Measurements from ENCODE around the gene CHGA.

The CHGA gene

GRCh38 chr14:92929689-92930608 is 7.0 kb downstream of the CHGA start:
- DNase-seq (ENCODE audit: low read depth in 3 of 3): no peak

GRCh38 chr14:92930737-92931602 is 8.0 kb downstream of the CHGA start:
- DNase-seq (ENCODE audit: low read depth in 3 of 3): no peak

GRCh38 chr14:92931681-92932447 is 8.9 kb downstream of the CHGA start:
- no peak for DNase-seq (ENCODE audit: low read depth in 3 of 3)

- no peak for DNase-seq (ENCODE audit: low read depth in 3 of 3)
These were observed 9.8 kb downstream of the CHGA start for GRCh38 chr14:92932448-92933395.

- DNase-seq (ENCODE audit: low read depth in 3 of 3): no peak
These were observed 10.5 kb downstream of the CHGA start for GRCh38 chr14:92933481-92933880.

GRCh38 chr14:92934196-92935085 is 11.5 kb downstream of the CHGA start:
- no peak for DNase-seq (ENCODE audit: low read depth in 3 of 3)

GRCh38 chr14:92935446-92935845 is 12.5 kb downstream of the CHGA start:
- no peak for DNase-seq (ENCODE audit: low read depth in 3 of 3)

DNA sequence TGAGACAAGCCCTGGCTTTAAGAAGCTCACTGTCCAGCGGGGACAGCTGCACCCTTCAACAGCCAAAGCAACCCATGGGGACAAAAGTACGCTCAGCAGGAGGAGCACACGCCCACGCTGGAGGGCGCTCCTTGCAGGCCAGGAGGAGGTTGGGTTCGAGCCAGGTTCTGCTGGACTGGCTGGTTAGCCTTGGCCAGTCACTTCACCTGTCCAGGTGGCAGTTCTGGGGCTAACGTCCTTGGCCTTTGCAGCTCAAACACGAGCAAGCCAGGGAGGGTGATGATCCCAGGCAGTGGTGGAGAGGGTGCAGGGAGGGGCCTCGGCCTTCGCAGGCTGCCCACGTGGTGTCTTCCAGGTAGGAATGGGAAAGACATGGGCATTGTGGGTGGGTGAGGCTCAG is 13.1 kb downstream of the CHGA start:
- no peak for DNase-seq (ENCODE audit: low read depth in 3 of 3)

DNA sequence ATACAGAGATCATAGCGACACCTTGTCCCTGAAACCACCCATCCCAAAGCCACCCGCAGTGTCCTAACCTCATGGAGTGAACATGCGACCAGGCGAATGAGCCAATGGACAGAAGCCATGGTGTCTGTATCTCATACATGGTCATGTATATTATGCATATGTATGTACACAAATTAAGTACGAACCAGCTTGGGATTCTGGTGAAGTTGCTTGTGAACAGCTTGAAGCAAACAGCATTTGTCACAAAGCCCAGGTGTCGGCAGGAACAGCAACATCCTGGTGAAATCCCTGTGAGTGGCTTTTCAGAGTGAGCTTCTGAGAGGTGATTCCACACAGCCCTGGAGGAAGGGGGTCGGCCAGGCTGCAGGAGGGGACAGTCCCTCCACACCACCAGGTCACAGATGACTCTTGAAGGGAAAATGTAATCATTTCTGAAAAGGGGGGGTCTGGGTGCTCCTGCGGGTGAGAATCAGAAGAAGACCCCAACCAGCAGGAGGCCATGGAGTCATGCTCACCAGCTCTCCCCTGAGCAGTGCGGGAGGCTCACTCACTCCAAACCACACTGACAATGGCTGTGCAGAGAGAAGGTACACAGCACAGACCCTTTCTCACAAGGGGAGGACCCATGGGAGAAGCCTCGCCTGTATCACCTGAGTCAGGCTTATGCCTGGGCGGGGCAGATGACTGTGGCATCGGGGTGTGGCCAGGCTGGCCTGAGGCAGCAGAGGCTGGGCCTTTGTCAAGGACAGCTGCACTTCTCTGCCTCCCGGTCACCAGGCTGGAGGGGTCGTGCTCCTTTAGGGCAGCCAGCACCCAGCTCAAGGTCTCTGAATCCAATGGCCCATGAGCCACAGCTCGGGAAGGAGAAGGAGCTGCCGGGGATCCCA is 14.3 kb downstream of the CHGA start:
- no peak for DNase-seq (ENCODE audit: low read depth in 3 of 3)

- DNase-seq (ENCODE audit: low read depth in 3 of 3): no peak
These were observed 15.4 kb downstream of the CHGA start for GRCh38 chr14:92938235-92938875.

GRCh38 chr14:92938890-92939671 is 16.1 kb downstream of the CHGA start:
- no peak for DNase-seq (ENCODE audit: low read depth in 3 of 3)

DNA sequence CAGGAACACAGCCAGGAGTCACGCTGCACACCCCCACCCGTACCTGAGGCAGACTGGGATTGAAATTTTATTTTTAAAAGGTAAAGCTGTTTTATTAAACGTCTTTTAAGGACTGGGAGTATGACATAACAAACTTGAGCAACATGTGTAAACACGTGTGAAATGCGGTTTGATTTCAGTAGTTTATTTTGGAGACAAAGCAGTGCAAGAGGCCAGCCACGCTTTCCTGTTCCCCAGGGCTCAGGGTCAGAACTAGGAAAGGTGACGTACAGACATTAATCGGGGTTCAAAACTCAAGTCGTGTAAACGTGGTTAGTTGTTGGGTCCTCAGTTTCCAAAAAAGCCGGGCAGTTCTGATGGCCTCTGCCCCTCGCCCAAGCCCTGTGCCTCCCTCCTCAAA is 16.7 kb downstream of the CHGA start:
- no peak for DNase-seq (ENCODE audit: low read depth in 3 of 3)

DNA sequence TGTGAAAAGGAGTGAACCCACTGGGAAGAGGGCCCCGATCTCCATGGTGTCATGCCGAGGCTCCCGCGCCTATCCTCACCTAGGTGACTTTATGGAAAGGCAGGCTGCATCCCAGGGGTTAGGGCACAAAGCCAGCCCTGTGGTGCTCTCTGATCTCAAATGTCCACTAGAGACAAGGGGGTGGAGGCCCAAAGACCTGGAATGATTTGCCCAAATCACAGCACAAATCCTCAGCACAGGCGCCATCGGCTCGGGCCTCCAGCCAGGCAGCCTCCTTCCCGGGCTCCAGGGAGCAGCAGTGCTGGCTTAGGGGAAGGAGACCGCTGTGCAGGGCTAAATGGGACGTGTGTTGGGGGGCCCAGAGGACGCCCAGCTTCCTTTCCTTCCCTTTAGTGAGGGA is 17.6 kb downstream of the CHGA start:
- no peak for DNase-seq (ENCODE audit: low read depth in 3 of 3)

- DNase-seq (ENCODE audit: low read depth in 3 of 3): no peak
These were observed 18.6 kb downstream of the CHGA start for GRCh38 chr14:92941531-92941930.

DNA sequence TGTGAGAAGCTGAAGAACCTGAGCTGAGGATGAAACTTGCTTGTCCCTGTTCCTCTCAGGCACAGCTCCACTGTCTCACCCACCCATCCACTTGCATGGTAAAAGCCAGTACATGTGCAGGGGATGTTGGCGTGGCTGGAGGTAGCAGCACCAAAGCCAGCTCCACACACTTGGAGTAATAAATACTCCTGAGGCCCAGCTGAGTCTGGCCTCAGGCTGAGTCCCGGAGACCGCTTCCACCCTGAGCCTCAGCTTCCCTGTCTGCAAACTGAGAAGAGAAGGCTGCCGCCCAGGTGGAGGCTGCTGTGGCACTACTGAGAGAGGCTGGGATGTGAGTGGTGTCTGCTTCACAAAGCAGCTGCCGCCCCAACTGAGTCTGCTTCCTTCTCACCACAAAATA is 19.2 kb downstream of the CHGA start:
- no peak for DNase-seq (ENCODE audit: low read depth in 3 of 3)

DNA sequence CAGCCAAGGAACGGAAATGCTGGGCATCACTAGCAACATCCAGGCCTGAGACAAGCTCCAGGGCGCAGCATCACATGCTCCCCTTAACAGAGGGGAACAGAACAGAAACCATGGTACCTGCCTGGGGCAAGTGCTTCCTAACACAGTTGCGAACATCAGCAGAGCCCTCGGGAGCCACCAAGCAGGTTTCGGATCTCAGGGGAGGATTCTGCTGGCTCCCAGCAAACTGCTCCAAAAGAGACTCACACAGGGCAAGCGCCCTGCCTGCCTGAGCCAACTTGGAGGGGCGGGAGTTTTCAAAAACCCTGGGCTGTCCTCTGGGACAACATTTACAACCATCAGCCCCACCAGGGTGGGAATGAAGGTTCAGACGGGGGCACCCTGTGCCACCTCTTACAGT is 19.6 kb downstream of the CHGA start:
- no peak for DNase-seq (ENCODE audit: low read depth in 3 of 3)

DNA sequence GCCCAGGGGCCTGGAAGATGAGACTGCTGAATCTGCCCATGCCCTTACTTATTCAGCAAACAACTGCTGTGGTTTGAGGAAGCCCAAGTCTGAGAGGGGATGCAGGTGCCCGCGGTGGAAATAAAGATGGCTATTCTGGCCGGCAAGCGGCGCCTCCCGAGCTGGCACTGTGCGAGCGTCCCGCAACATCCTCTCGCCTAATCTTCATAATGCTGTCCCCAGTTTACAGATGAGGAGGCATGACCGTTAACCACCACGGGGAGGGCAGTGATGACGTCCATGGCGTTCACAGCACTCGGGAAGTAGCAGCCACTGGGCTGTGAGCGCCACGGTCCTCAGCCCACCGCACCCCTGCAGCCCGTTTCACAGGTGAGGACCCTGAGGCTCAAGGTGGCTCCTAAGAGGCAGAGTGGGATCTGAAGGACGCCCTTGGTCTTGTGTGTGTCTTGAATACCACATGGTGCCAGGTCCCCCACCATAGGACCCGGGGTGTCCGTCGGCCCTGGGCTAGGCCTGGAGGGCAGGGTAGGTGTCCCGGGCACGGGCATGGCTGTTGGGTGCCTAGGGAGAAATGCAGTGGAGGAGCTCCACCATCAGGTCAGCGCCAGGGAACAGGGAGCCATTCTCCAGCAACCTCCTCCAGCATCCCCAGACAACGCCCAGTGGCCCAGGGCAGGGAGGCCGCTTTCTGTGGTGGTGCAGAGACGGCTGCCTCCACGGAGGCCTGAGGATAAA is 20.2 kb downstream of the CHGA start:
- DNase-seq (ENCODE audit: low read depth in 3 of 3): no peak
